Thoracic aorta (tissue), 2 donors: Measurements from ENCODE around the gene ENTPD5. TPM values are rescaled to one million over a fixed set of nuclear protein-coding genes. Genes with fewer than 3 reads are reported as not detected.
"Not testable (repeated sequence)": the region's sequence is repeated elsewhere in the genome, so short reads cannot be mapped to it uniquely, and the experiment has no call there.

Experiments used
- ATAC-seq: fragments of 150-250 bp; one replicate; pipeline ENCODE4 v1.8.0; 2017; ENCODE audit warnings: low read depth; ENCODE audit not compliant: insufficient number of reproducible peaks, low FRiP score
- DNase-seq: peaks from one replicate; pipeline ENCODE4 v3.0.0-alpha.2; 2020; ENCODE audit warnings: low spot score
- H3K27ac ChIP-seq, 2 donors: fragments of 200-600 bp; sonication (generic); 1 replicate in 1 of 2; 2 replicates in 1 of 2; pipeline ENCODE4 v1.5.1; 2016; ENCODE audit warnings: mild to moderate bottlenecking in 2 of 2, moderate library complexity in 2 of 2
- H3K27me3 ChIP-seq: fragments of 200-600 bp; sonication (generic); replicated peaks from 2 replicates; pipeline ENCODE4 v1.6.0; 2016; ENCODE audit warnings: mild to moderate bottlenecking; ENCODE audit not compliant: insufficient read depth
- H3K36me3 ChIP-seq: fragments of 200-600 bp; sonication (generic); one replicate; pipeline ENCODE4 v1.5.1; 2016
- H3K4me1 ChIP-seq, 2 donors: fragments of 200-600 bp; sonication (generic); 1 replicate in 1 of 2; 2 replicates in 1 of 2; pipeline versions ENCODE4 v1.5.1 to v1.6.0; 2016; ENCODE audit warnings: low read depth in 2 of 2, mild to moderate bottlenecking in 1 of 2; ENCODE audit not compliant: control insufficient read depth in 1 of 2
- H3K4me3 ChIP-seq: fragments of 200-600 bp; sonication (generic); 2 replicates; pipeline ENCODE4 v1.5.1; 2016; ENCODE audit warnings: mild to moderate bottlenecking
- H3K9me3 ChIP-seq: fragments of 200-600 bp; sonication (generic); 2 replicates; pipeline ENCODE4 v1.5.1; 2016
- total RNA-seq, 2 donors: library from RNA; depleted of rRNA; stranded (reverse); fragments of >200 nt; gene quantifications; one replicate each; pipeline versions ENCODE4 v1.1.0 to v1.2.3, GENCODE V29; 2016
- TF ChIP-seq, protein P1 (sequence below): fragments of 200-600 bp; sonication (generic); IDR thresholded peaks from one replicate; pipeline ENCODE4 v1.5.1; 2019; ENCODE audit warnings: antibody characterized with exemption

Gene ENTPD5
- total RNA-seq, 2 donors from 2014 or later: 9.8 to 17.5 TPM

- Histone ChIP-seq H3K4me3 (no peak overlapping the region), H3K36me3 (no peaks in the 10 kb centered on the region), H3K27me3 (no peaks in the 10 kb centered on the region), H3K4me1 (no peaks in the 10 kb centered on the region), H3K9me3 (no peaks in the 10 kb centered on the region), H3K27ac (no peak overlapping the region)
- ATAC-seq (no peak), DNase-seq (no peak)
- TF ChIP-seq, protein P1, sequence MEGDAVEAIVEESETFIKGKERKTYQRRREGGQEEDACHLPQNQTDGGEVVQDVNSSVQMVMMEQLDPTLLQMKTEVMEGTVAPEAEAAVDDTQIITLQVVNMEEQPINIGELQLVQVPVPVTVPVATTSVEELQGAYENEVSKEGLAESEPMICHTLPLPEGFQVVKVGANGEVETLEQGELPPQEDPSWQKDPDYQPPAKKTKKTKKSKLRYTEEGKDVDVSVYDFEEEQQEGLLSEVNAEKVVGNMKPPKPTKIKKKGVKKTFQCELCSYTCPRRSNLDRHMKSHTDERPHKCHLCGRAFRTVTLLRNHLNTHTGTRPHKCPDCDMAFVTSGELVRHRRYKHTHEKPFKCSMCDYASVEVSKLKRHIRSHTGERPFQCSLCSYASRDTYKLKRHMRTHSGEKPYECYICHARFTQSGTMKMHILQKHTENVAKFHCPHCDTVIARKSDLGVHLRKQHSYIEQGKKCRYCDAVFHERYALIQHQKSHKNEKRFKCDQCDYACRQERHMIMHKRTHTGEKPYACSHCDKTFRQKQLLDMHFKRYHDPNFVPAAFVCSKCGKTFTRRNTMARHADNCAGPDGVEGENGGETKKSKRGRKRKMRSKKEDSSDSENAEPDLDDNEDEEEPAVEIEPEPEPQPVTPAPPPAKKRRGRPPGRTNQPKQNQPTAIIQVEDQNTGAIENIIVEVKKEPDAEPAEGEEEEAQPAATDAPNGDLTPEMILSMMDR: no peak
Observed at GRCh38 chr14:73991092-73991491, 28.0 kb downstream of the ENTPD5 start.

GRCh38 chr14:73988656-73989055 lies 30.4 kb downstream of the ENTPD5 start:
- not testable (repeated sequence) for H3K27me3 ChIP-seq, H3K36me3 ChIP-seq, H3K4me1 ChIP-seq, ATAC-seq, H3K27ac ChIP-seq, H3K9me3 ChIP-seq, DNase-seq, H3K4me3 ChIP-seq

- no peak overlapping the region for H3K4me3 ChIP-seq
- ATAC-seq (no peak), DNase-seq (no peak)
- peaks cover 3% of the 10 kb centered on the region for H3K36me3 ChIP-seq
- TF ChIP-seq, protein P1: no peak
- no peaks in the 10 kb centered on the region for H3K9me3 ChIP-seq
- no peaks in the 10 kb centered on the region for H3K4me1 ChIP-seq
- no peaks in the 10 kb centered on the region for H3K27me3 ChIP-seq
- H3K27ac ChIP-seq: no peak overlapping the region
Observed at GRCh38 chr14:73988065-73988464, 31.0 kb downstream of the ENTPD5 start.

DNA sequence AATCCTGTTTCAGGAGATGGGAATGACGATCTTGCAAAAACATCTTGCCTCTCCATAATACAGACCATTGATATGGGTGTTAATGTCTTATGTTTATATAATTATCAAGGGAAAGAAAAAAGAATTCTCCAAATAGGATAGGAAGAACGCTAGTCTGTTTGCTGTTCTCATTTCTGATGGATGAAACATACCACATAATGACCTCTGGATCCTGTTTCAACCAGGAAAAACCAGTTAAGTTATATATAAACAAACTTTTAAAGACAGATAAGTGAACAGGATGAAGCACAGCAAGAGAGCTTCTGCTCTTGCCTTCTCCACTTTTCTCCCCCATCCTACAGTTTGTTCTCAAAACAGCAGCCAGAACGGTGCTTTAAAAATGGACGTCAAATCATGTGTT lies 41.2 kb downstream of the ENTPD5 start:
- DNase-seq (no peak), ATAC-seq (no peak)
- Histone ChIP-seq H3K27ac (no peak overlapping the region), H3K27me3 (no peaks in the 10 kb centered on the region), H3K36me3 (peaks cover 3% of the 10 kb centered on the region), H3K9me3 (no peaks in the 10 kb centered on the region), H3K4me1 (no peaks in the 10 kb centered on the region), H3K4me3 (no peak overlapping the region)
- TF ChIP-seq, protein P1: no peak

DNA sequence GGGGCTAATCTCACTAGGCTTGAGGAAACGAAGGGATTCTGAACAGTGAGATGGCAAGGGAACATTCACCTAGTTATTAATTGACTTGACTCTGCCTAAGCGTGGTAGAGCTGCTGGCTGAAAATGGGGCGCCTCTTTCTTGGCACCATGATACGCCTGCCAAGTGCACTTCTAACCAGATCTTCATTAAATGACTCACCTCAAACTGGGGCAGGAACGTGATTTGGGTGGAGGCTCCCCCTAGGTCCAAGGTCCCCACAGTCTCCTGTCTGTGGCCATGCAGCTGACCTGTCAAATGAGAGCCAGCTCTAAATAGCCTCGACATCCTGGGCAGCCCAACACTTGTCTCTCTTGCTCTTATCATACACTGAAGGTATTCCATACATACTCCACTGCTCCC lies 43.0 kb downstream of the ENTPD5 start:
- TF ChIP-seq, protein P1: no peak

DNA sequence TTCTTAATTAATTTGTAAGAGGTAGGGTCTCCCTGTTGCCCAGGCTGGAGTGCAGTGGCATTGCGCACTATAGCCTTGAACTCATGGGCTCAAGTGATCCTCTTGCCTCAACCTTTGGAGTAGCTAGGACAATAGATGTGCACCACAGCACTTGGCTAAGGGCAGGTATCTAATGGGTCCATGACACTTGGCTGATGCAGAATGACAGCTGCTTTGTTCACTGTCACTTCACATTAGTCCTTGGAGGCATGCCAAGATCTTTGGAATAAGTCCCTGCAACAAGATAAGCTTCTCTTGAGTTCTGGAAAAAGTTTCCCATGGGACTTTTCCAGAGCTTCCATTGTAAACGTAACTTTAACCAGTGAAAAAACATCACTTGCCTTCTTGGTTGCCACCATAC lies 45.6 kb downstream of the ENTPD5 start:
- H3K36me3 ChIP-seq: peaks cover 9% of the 10 kb centered on the region
- TF ChIP-seq, protein P1: no peak
- DNase-seq (no peak), ATAC-seq (no peak)
- no peak overlapping the region for H3K4me3 ChIP-seq
- H3K27me3 ChIP-seq: no peaks in the 10 kb centered on the region
- H3K4me1 ChIP-seq: no peaks in the 10 kb centered on the region
- H3K9me3 ChIP-seq: no peaks in the 10 kb centered on the region
- no peak overlapping the region for H3K27ac ChIP-seq

More for the DNA sequence above, 43.0 kb downstream of the ENTPD5 start:
- H3K27me3 ChIP-seq: no peaks in the 10 kb centered on the region
- H3K9me3 ChIP-seq: no peaks in the 10 kb centered on the region
- DNase-seq (no peak), ATAC-seq (no peak)
- H3K4me1 ChIP-seq: no peaks in the 10 kb centered on the region
- no peak overlapping the region for H3K27ac ChIP-seq
- H3K36me3 ChIP-seq: peaks cover 3% of the 10 kb centered on the region
- no peak overlapping the region for H3K4me3 ChIP-seq
